GM12891 (cell line): Measurements from ENCODE around the gene MCM3AP.

Experiments used
- PAX5 ChIP-seq: IDR thresholded peaks from 2 replicates; pipeline ENCODE4 v1.6.1; 2011; ENCODE audit warnings: low read length, moderate library complexity, mild to moderate bottlenecking; ENCODE audit not compliant: insufficient read depth, severe bottlenecking
- POLR2A ChIP-seq: IDR thresholded peaks from 2 replicates; pipeline ENCODE4 v1.6.1; 2011; ENCODE audit warnings: low read depth, low read length, control low read depth
- POLR2AphosphoS5 ChIP-seq: IDR thresholded peaks from 2 replicates; pipeline ENCODE4 v1.6.1; 2011; ENCODE audit warnings: low read depth, low read length, control low read depth
- SPI1 ChIP-seq: IDR thresholded peaks from 2 replicates; pipeline ENCODE4 v1.6.1; 2011; ENCODE audit warnings: low read depth, low read length, control low read depth
- TAF1 ChIP-seq: IDR thresholded peaks from 2 replicates; pipeline ENCODE4 v1.6.1; 2011; ENCODE audit warnings: low read depth, low read length, control low read depth

GRCh38 chr21:46243960-46244361 is 41.5 kb downstream of the MCM3AP start:
- TF ChIP-seq POLR2A (no peak), POLR2AphosphoS5 (no peak), TAF1 (no peak), PAX5 (no peak), SPI1 (no peak)
